22Rv1 (cell line): Measurements from ENCODE around the gene UBE4B.

Source experiments
- H3K27ac ChIP-seq: fragments of 450-650 bp; 2 replicates; pipeline ENCODE4 v1.5.1; 2017
- ZFX ChIP-seq: fragments of 450-650 bp; IDR thresholded peaks from 2 replicates; pipeline ENCODE4 v1.6.1; 2017; ENCODE audit warnings: antibody characterized with exemption, borderline replicate concordance
- TF ChIP-seq, protein P1 (sequence below): fragments of 450-650 bp; IDR thresholded peaks from 2 replicates; pipeline ENCODE4 v1.5.1; 2017; ENCODE audit warnings: mild to moderate bottlenecking

UBE4B gene

DNA sequence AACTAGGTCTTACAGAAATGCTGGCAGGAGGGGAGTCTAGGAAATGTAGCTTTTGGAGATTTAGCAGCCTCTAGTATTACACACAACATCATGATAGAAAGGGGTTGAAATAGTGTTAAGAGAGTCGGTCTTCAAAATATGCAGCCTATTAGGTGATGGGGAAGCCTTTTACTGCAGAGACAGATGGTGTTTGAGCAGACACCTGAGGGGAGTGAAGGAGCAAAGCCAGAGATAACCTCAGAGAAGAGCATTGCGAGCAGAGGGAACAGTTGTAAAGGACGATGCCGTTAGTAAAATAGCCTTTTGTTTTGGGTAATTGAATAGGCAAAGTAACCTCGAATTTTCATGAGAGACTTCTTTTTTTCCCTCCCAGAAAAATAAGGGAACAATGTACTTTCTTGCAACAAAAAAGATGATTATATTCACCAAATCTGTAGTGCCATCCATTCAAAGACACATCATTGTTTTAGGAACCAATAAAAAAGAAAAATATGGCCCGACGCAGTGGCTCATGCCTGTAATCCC is 111.3 kb downstream of the UBE4B start:
- TF ChIP-seq, protein P1, sequence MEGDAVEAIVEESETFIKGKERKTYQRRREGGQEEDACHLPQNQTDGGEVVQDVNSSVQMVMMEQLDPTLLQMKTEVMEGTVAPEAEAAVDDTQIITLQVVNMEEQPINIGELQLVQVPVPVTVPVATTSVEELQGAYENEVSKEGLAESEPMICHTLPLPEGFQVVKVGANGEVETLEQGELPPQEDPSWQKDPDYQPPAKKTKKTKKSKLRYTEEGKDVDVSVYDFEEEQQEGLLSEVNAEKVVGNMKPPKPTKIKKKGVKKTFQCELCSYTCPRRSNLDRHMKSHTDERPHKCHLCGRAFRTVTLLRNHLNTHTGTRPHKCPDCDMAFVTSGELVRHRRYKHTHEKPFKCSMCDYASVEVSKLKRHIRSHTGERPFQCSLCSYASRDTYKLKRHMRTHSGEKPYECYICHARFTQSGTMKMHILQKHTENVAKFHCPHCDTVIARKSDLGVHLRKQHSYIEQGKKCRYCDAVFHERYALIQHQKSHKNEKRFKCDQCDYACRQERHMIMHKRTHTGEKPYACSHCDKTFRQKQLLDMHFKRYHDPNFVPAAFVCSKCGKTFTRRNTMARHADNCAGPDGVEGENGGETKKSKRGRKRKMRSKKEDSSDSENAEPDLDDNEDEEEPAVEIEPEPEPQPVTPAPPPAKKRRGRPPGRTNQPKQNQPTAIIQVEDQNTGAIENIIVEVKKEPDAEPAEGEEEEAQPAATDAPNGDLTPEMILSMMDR, result no peak
- TF ChIP-seq ZFX, result no peak
- H3K27ac ChIP-seq, result no peak overlapping the region

DNA sequence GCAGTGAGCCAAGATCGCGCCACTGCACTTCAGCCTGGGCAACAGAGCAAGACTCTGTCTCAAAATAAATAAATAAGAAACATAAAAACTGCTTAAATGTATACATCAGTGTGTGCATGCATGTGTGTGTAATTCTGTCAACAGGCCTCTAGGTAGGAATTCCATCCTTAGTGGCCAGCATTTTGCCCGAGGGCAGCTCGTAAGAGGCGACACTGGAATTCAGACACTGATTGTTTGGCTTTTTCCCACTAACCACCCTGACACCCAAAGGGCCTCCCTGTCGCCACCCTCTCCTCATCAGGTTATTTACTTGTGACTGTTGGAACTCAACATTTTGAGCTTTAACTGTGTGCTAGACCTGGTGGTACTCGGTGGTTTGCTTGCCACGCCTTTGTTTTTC is 113.6 kb downstream of the UBE4B start:
- H3K27ac ChIP-seq, result no peak overlapping the region
- TF ChIP-seq ZFX, result no peak
- TF ChIP-seq, protein P1, result no peak

DNA sequence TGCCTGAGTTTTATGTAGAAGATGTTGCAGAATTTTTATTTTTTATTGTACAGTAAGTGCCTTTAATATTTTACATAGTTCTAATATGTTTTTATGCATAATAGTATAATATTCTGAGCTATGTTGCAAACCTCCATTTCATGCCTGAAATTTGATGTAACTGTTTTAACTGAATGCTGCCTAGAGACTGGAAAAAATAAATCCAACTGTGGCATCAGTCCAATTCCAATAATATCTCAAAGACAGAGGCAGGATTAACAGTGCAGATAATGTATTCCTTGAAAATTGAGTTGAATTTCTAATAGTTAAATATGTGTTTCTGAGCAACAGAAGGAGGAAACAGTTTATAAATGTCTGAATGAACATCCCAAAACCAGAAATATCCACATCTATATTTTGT is 116.5 kb downstream of the UBE4B start:
- no peak overlapping the region for H3K27ac ChIP-seq
- TF ChIP-seq ZFX, result no peak
- TF ChIP-seq, protein P1, result no peak

DNA sequence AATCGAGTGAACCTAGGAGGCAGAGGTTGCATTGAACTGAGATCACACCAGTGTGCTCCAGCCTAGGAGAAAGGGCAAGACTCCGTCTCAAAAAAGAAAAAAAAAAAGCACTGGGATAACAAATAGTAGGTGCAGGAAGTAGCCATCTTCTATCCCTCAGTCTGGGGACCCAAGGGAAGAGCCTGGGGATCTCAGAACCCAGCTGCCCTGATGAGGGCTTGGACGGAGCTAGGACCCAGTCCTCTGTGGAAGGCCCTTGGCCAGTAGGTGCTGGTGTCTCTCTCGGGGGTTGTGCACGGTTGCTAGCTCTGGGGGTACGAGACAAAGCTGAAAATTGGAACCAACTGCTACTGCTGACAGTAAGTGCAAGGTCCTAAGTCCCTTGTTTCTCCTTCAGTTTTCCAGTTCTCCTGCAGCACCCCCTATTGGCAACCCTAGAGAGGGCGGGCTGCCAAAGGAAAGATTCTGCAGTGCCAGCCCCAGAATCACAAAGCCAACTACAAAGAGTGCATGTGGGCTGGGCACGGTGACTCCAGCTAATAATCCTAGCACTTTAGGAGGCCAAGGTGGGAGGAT is 120.0 kb downstream of the UBE4B start:
- H3K27ac ChIP-seq, result no peak overlapping the region
- TF ChIP-seq, protein P1, result peak; percentile 78
- no peak for TF ChIP-seq ZFX

DNA sequence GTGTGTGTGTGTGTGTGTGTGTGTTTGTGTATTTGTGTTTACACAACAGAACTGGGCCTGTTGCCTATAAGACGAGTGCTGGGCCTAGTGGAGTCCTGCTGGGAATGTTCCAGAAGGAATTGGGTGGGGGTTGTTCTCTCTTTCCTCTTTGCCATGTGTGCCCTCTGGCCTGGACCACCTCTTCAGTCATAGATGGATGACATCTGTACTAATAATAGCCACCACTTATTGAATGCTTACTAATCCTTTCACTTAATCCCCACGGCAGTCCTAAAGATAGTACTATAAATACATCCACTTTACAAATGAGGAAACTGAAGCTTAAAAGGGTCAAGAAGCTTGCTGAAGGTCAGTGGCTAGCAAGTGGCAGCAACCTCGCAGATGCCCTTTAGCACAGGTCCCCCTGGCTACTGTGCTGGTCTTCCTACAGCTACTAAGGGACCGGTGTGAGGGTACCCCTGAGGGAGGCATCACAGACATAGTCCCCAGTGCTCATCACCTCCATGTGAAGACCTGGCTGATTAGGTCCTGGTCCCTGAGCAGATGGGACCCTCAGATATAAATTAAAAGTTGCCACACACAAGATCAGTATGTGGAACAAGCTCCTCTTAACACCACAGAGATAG is 122.4 kb downstream of the UBE4B start:
- peak overlapping the region; percentile 13; the same call in 1 of the 2 replicates for H3K27ac ChIP-seq
- TF ChIP-seq, protein P1, result no peak
- no peak for TF ChIP-seq ZFX

DNA sequence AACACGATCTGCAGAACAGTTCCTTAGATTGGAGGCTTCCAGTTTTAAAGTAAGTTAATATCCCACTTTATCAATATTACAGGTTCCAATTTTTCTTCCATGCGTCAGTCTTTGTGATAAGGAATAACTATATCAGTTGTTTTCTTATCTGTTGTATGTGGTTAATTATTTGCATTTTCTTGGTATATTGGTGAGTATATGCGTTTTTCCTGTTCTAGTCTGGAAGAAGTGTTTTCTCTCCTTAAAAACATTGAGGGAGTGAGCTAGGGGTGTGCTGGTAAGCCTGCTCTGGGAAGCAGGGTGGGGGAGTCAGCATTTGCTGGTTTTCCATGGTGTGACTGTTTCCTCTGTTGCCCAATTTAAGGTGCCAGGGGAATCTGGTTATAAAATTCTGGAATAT is 127.4 kb downstream of the UBE4B start:
- TF ChIP-seq ZFX, result no peak
- TF ChIP-seq, protein P1, result no peak

DNA sequence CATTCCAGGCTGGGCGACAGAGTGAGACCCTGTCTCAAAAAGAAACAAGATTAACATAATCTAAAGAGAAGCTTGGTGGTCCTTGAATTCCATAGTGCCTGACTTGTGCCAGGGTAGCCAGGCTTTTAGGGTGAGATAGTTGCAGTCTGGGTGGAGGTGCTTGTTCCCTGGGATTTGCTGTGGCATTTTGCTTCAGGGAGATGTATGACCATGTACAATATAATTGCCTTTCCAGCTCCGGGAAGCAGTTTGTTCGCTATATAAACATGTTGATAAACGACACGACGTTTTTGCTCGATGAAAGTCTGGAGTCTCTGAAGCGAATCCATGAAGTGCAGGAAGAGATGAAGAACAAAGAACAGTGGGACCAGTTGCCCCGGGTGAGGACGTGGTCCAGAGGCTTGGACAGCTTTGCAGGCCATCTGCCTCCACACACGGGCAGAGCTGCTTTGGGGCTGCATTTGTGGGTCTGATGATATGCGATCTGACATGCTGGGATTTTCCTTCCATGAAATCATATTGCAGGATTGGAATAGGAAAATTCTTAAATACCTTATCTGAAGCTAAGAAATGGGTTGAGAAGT is 128.2 kb downstream of the UBE4B start:
- TF ChIP-seq, protein P1, result no peak
- no peak for TF ChIP-seq ZFX
- H3K27ac ChIP-seq, result no peak overlapping the region

More for the DNA sequence above, 127.4 kb downstream of the UBE4B start:
- no peak overlapping the region for H3K27ac ChIP-seq
